Nephron progenitor cell (in vitro differentiated cells): Measurements from ENCODE around the gene TMCO4.
"Not testable (repeated sequence)": the region's sequence is repeated elsewhere in the genome, so short reads cannot be mapped to it uniquely, and the experiment has no call there.

Source experiments
- DNase-seq: peaks from one replicate; pipeline ENCODE4 v3.0.0; 2021
- H3K27ac Mint-ChIP-seq: 2 replicates; pipeline ENCODE4 v1.8.0; 2021; ENCODE audit warnings: mild to moderate bottlenecking, moderate library complexity, mixed read lengths
- H3K27me3 Mint-ChIP-seq: 2 replicates; pipeline ENCODE4 v1.8.0; 2021; ENCODE audit warnings: mild to moderate bottlenecking, low read depth, mixed read lengths; ENCODE audit not compliant: poor library complexity
- H3K36me3 Mint-ChIP-seq: 2 replicates; pipeline ENCODE4 v1.8.0; 2021; ENCODE audit warnings: low read depth, mixed read lengths
- H3K4me1 Mint-ChIP-seq: 2 replicates; pipeline ENCODE4 v1.8.0; 2021; ENCODE audit warnings: mixed read lengths
- H3K4me3 Mint-ChIP-seq: 2 replicates; pipeline ENCODE4 v1.8.0; 2021; ENCODE audit warnings: mild to moderate bottlenecking, moderate library complexity, mixed read lengths
- H3K9me3 Mint-ChIP-seq: 2 replicates; pipeline ENCODE4 v1.8.0; 2021; ENCODE audit warnings: mild to moderate bottlenecking, moderate library complexity, mixed read lengths
- CTCF ChIP-seq: fragments of 200-600 bp; sonication (generic); IDR thresholded peaks from 2 replicates; pipeline ENCODE4 v1.5.0; 2021; ENCODE audit warnings: antibody characterized with exemption

Gene TMCO4

DNA sequence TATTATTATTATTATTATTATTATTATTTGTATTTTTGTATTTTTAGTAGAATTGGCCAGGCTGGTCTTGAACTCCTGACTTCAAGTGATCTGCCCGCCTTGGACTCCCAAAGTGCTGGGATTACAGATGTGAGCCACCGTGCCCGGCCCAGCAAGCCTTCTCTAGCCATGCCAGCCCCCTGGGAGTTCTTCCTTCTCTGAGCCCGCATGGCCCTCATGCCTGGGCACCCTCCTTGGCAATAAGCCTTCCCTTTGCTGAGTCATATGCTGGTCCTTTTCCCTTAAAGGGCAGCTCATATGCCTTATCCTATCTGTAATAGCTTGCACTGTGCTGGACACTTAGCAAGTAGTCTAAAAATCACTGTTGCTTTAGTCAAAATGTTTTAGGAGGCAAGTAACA lies 164.1 kb downstream of the TMCO4 start:
- no peak for TF ChIP-seq CTCF
- no peak for DNase-seq
- H3K4me1 Mint-ChIP-seq = no peaks in the 10 kb centered on the region
- H3K27me3 Mint-ChIP-seq = peaks cover 26% of the 10 kb centered on the region
- no peak overlapping the region for H3K4me3 Mint-ChIP-seq
- no peak overlapping the region for H3K27ac Mint-ChIP-seq
- H3K9me3 Mint-ChIP-seq = no peaks in the 10 kb centered on the region
- no peaks in the 10 kb centered on the region for H3K36me3 Mint-ChIP-seq

- not testable (repeated sequence) for H3K27ac Mint-ChIP-seq, H3K36me3 Mint-ChIP-seq, H3K4me1 Mint-ChIP-seq, H3K4me3 Mint-ChIP-seq, DNase-seq, H3K9me3 Mint-ChIP-seq
- peaks cover 20% of the 10 kb centered on the region for H3K27me3 Mint-ChIP-seq
Observed at GRCh38 chr1:19635064-19635463, 164.7 kb downstream of the TMCO4 start.

- no peaks in the 10 kb centered on the region for H3K9me3 Mint-ChIP-seq
- no peak overlapping the region for H3K4me3 Mint-ChIP-seq
- no peak for DNase-seq
- peaks cover 8% of the 10 kb centered on the region for H3K36me3 Mint-ChIP-seq
- no peak for TF ChIP-seq CTCF
- no peaks in the 10 kb centered on the region for H3K4me1 Mint-ChIP-seq
- no peak overlapping the region for H3K27ac Mint-ChIP-seq
- H3K27me3 Mint-ChIP-seq = peaks cover 6% of the 10 kb centered on the region
Observed at GRCh38 chr1:19633106-19633505, 166.6 kb downstream of the TMCO4 start.
